H1 (cell line): ENCODE data around the gene PRDX3. TPM values are rescaled to one million over a fixed set of nuclear protein-coding genes. Genes with fewer than 3 reads are reported as not detected.
A peak's percentile ranks its signal among the peaks of the same experiment; 100 is the strongest.

ENCODE experiments used
- CTCF ChIA-PET: fragments of 300-600 bp; sonication (Branson Sonifier 250); formaldehyde crosslinking; loops from one replicate; lab custom pipeline; 2021; ENCODE audit not compliant: partially characterized antibody; lab: Charles Lee
- POLR2A ChIA-PET: fragments of 300-600 bp; sonication (Branson Sonifier 250); formaldehyde crosslinking; loops from one replicate; lab custom pipeline; 2021; ENCODE audit warnings: inconsistent platforms; ENCODE audit not compliant: partially characterized antibody; lab: Charles Lee
- DNase-seq, 2 experiments: peaks; one replicate each; pipeline versions ENCODE4 v3.0.0 to v3.0.0-alpha.2; 2010 to 2022; ENCODE audit warnings: low spot score in 2 of 2, low read depth in 1 of 2, mixed read lengths in 1 of 2
- FAIRE-seq: peaks from 2 replicates; lab custom pipeline; 2011; peaks lifted over from hg19 to GRCh38; lab: Jason Lieb, UNC
- H2AFZ ChIP-seq: 2 replicates; pipeline ENCODE4 v1.8.1; 2012; ENCODE audit warnings: low read length, inconsistent platforms
- H2AK5ac ChIP-seq: 2 replicates; pipeline ENCODE4 v1.6.1; 2013; ENCODE audit warnings: low read depth, low read length
- H2BK120ac ChIP-seq: replicated peaks from 2 replicates; pipeline ENCODE3; 2013; ENCODE audit warnings: low read depth, low read length, inconsistent platforms
- H2BK12ac ChIP-seq: 2 replicates; pipeline ENCODE4 v1.6.1; 2013; ENCODE audit warnings: low read depth, low read length
- H2BK15ac ChIP-seq: 2 replicates; pipeline ENCODE4 v1.6.1; 2013; ENCODE audit warnings: low read length
- H2BK20ac ChIP-seq: 2 replicates; pipeline ENCODE4 v1.6.1; 2013; ENCODE audit warnings: low read length
- H2BK5ac ChIP-seq: 2 replicates; pipeline ENCODE4 v1.6.1; 2013; ENCODE audit warnings: low read depth, low read length
- H3K14ac ChIP-seq: 2 replicates; pipeline ENCODE4 v1.6.1; 2013; ENCODE audit warnings: inconsistent platforms; ENCODE audit not compliant: insufficient read length
- H3K18ac ChIP-seq: 2 replicates; pipeline ENCODE4 v1.6.1; 2013; ENCODE audit warnings: low read length; ENCODE audit errors: extremely low read depth
- H3K23ac ChIP-seq: 2 replicates; pipeline ENCODE4 v1.6.1; 2013; ENCODE audit warnings: inconsistent platforms; ENCODE audit not compliant: insufficient read length
- H3K23me2 ChIP-seq: 2 replicates; pipeline ENCODE4 v1.6.1; 2013; ENCODE audit warnings: low read depth, low read length
- H3K27ac ChIP-seq: 2 replicates; pipeline ENCODE4 v1.6.1; 2011; ENCODE audit warnings: low read depth, low read length, inconsistent platforms
- H3K27me3 ChIP-seq, 4 experiments: replicated peaks in 1 of 4; 1 replicate in 1 of 4; 2 replicates in 3 of 4; pipeline versions ENCODE4 v1.6.1 to v1.8.1; 2011 to 2013; ENCODE audit warnings: low read length in 3 of 4, mild to moderate bottlenecking in 3 of 4, inconsistent platforms in 2 of 4, mixed read lengths in 2 of 4, moderate library complexity in 1 of 4; ENCODE audit not compliant: control insufficient read depth in 3 of 4, insufficient read depth in 3 of 4; ENCODE audit errors: extremely low read depth in 1 of 4
- H3K36me3 ChIP-seq, 4 experiments: 2 replicates each; pipeline versions ENCODE4 v1.6.1 to v1.8.1; 2011 to 2013; ENCODE audit warnings: mild to moderate bottlenecking in 4 of 4, low read length in 3 of 4, moderate library complexity in 2 of 4, control low read depth in 1 of 4, inconsistent platforms in 1 of 4; ENCODE audit not compliant: insufficient read depth in 4 of 4, control insufficient read depth in 2 of 4
- H3K4ac ChIP-seq: replicated peaks from 2 replicates; pipeline ENCODE3; 2013; ENCODE audit warnings: low read length, low read depth, mixed read lengths, inconsistent platforms; ENCODE audit not compliant: insufficient read length
- H3K4me1 ChIP-seq, 4 experiments: replicated peaks in 1 of 4; 1 replicate in 1 of 4; 2 replicates in 3 of 4; pipeline versions ENCODE4 v1.6.1 to v1.8.1; 2011 to 2013; ENCODE audit warnings: low read length in 3 of 4, inconsistent platforms in 2 of 4, mixed read lengths in 1 of 4; ENCODE audit not compliant: insufficient read depth in 4 of 4, control insufficient read depth in 3 of 4
- H3K4me2 ChIP-seq, 2 experiments: 2 replicates each; pipeline versions ENCODE4 v1.6.1 to v1.8.1; 2011 to 2013; ENCODE audit warnings: low read depth in 2 of 2, low read length in 2 of 2, control low read depth in 1 of 2, inconsistent platforms in 1 of 2, mild to moderate bottlenecking in 1 of 2; ENCODE audit not compliant: insufficient read depth in 1 of 2
- H3K4me3 ChIP-seq, 4 experiments: fragments of 200-600, 300-600 bp in 1 of 4; sonication (generic), shearing (Covaris generic), sonication (Bioruptor Twin) in 1 of 4; 2 replicates each; pipeline versions ENCODE4 v1.5.1 to v1.8.1; 2011 to 2016; ENCODE audit warnings: low read length in 4 of 4, low read depth in 3 of 4, control low read depth in 2 of 4, inconsistent platforms in 2 of 4, mild to moderate bottlenecking in 2 of 4, mixed read lengths in 1 of 4, moderate library complexity in 1 of 4; ENCODE audit not compliant: insufficient read depth in 2 of 4; ENCODE audit errors: extremely low read depth in 1 of 4
- H3K56ac ChIP-seq: replicated peaks from 2 replicates; pipeline ENCODE3; 2013; ENCODE audit warnings: low read depth, mild to moderate bottlenecking, mixed read lengths, low read length, inconsistent platforms; ENCODE audit not compliant: insufficient read length
- H3K79me1 ChIP-seq: 2 replicates; pipeline ENCODE4 v1.6.1; 2013; ENCODE audit warnings: low read depth, low read length, control low read depth
- H3K79me2 ChIP-seq, 2 experiments: 2 replicates each; pipeline versions ENCODE4 v1.6.1 to v1.8.1; 2012 to 2013; ENCODE audit warnings: low read length in 2 of 2, mild to moderate bottlenecking in 2 of 2, inconsistent platforms in 1 of 2; ENCODE audit not compliant: insufficient read depth in 2 of 2, control insufficient read depth in 1 of 2
- H3K9ac ChIP-seq, 4 experiments: replicated peaks in 1 of 4; 1 replicate in 1 of 4; 2 replicates in 3 of 4; pipeline versions ENCODE4 v1.6.1 to v1.8.1; 2011 to 2013; ENCODE audit warnings: low read depth in 3 of 4, low read length in 3 of 4, control low read depth in 2 of 4, mild to moderate bottlenecking in 2 of 4, moderate library complexity in 2 of 4, inconsistent platforms in 1 of 4; ENCODE audit errors: extremely low read depth in 1 of 4
- H3K9me3 ChIP-seq, 2 experiments: 2 replicates each; pipeline versions ENCODE4 v1.6.1 to v1.8.1; 2012 to 2013; ENCODE audit warnings: mild to moderate bottlenecking in 2 of 2, moderate library complexity in 2 of 2, control low read depth in 1 of 2, inconsistent platforms in 1 of 2, low read depth in 1 of 2, low read length in 1 of 2, mixed read lengths in 1 of 2; ENCODE audit not compliant: insufficient read depth in 2 of 2
- H4K20me1 ChIP-seq, 2 experiments: replicated peaks in 1 of 2; 2 replicates each; pipeline versions ENCODE3 to v1.8.1; 2011 to 2013; ENCODE audit warnings: inconsistent platforms in 2 of 2, low read length in 2 of 2, mild to moderate bottlenecking in 1 of 2; ENCODE audit not compliant: insufficient read depth in 2 of 2, control insufficient read depth in 1 of 2
- H4K5ac ChIP-seq: 2 replicates; pipeline ENCODE4 v1.6.1; 2013; ENCODE audit warnings: low read length, low read depth, mixed read lengths, inconsistent platforms; ENCODE audit not compliant: insufficient read length
- H4K8ac ChIP-seq: 2 replicates; pipeline ENCODE4 v1.8.0; 2013; ENCODE audit warnings: mild to moderate bottlenecking, moderate library complexity, low read length, inconsistent platforms; ENCODE audit not compliant: insufficient read depth; ENCODE audit errors: extremely low read depth
- H4K91ac ChIP-seq: replicated peaks from 2 replicates; pipeline ENCODE3; 2013; ENCODE audit warnings: low read length, mixed read lengths, inconsistent platforms; ENCODE audit not compliant: insufficient read length
- CBX5 ChIP-seq: fragments of 300-800, 300-1000 bp; sonication (generic); IDR thresholded peaks from 2 replicates; pipeline ENCODE4 v1.7.1; 2016; ENCODE audit warnings: antibody characterized with exemption, low read length, low read depth
- CBX8 ChIP-seq: fragments of 300-800, 300-1000 bp; sonication (generic); IDR thresholded peaks from 2 replicates; pipeline ENCODE4 v1.7.1; 2016; ENCODE audit warnings: low read depth, low read length, borderline replicate concordance
- EGR1 ChIP-seq: IDR thresholded peaks from 2 replicates; pipeline ENCODE4 v1.6.1; 2011; ENCODE audit warnings: low read depth, low read length, borderline replicate concordance
- RNF2 ChIP-seq: fragments of 200-900, 300-1000 bp; sonication (generic); IDR thresholded peaks from 2 replicates; pipeline ENCODE4 v1.7.1; 2016; ENCODE audit warnings: borderline replicate concordance, low read depth, mild to moderate bottlenecking, antibody characterized with exemption, low read length; ENCODE audit not compliant: poor library complexity, severe bottlenecking; ENCODE audit errors: missing control alignments
- SIN3A ChIP-seq, 2 experiments: IDR thresholded peaks in 1 of 2; conservative IDR thresholded peaks in 1 of 2; 2 replicates each; pipeline ENCODE4 v1.6.1; 2011 to 2012; ENCODE audit warnings: low read length in 2 of 2, improper control_type of control experiment in 1 of 2, low read depth in 1 of 2, mild to moderate bottlenecking in 1 of 2
- SRF ChIP-seq: IDR thresholded peaks from 2 replicates; pipeline ENCODE4 v1.6.1; 2011; ENCODE audit warnings: mild to moderate bottlenecking, low read depth, low read length, moderate library complexity
- WGBS, 2 experiments: shearing (Covaris generic) in 1 of 2; methylation state at CpG; one replicate each; pipeline versions ENCODE4 v1.1.6 to v1.1.7; 2013 to 2015; ENCODE audit warnings: low lambda C conversion rate in 2 of 2, mixed read lengths in 2 of 2, inconsistent platforms in 1 of 2, low coverage in 1 of 2, missing lambda C conversion rate in 1 of 2; ENCODE audit not compliant: insufficient replicate concordance in 2 of 2, insufficient coverage in 1 of 2, insufficient read length in 1 of 2; ENCODE audit errors: extremely low coverage in 1 of 2, missing lambda C conversion rate in 1 of 2; 5-methylcytosine and 5-hydroxymethylcytosine counted together
- polyA plus RNA-seq, 7 experiments: library from polyadenylated mRNA; depleted of rRNA in 3 of 7; stranded (reverse) in 5 of 7; unstranded in 2 of 7; fragments of >200 nt in 5 of 7; fragments of 200-250 nt in 2 of 7; gene quantifications; 1 replicate in 5 of 7; 2 replicates in 1 of 7; 4 replicates in 1 of 7; pipeline versions ENCODE4 v1.2.1 to v1.2.3, GENCODE V29; 2011 to 2013; ENCODE audit warnings: missing spikeins in 2 of 7, mixed read lengths in 2 of 7
- total RNA-seq: library from RNA; stranded (reverse); fragmentation: NEBNext Ultra II Directional; extraction: Animal tissue kit (Norgen Biotek cat#: 25700); gene quantifications from 2 replicates; pipeline ENCODE4 v1.2.1, GENCODE V29; 2021
- TF ChIP-seq, protein P1 (sequence below), 3 experiments: IDR thresholded peaks; 1 replicate in 2 of 3; 2 replicates in 1 of 3; pipeline versions ENCODE4 v1.5.1 to v1.6.1; 2011; ENCODE audit warnings: low read length in 3 of 3, mild to moderate bottlenecking in 3 of 3, inconsistent platforms in 2 of 3, low read depth in 1 of 3, moderate library complexity in 1 of 3; ENCODE audit not compliant: insufficient read depth in 1 of 3; ENCODE audit errors: control extremely low read depth in 1 of 3

Gene PRDX3
- total and polyA plus RNA-seq, 2 of the 8 experiments (the other 6 are each of a cell fraction or from before 2014, with no cell fraction given) = 201 to 208 TPM

DNA sequence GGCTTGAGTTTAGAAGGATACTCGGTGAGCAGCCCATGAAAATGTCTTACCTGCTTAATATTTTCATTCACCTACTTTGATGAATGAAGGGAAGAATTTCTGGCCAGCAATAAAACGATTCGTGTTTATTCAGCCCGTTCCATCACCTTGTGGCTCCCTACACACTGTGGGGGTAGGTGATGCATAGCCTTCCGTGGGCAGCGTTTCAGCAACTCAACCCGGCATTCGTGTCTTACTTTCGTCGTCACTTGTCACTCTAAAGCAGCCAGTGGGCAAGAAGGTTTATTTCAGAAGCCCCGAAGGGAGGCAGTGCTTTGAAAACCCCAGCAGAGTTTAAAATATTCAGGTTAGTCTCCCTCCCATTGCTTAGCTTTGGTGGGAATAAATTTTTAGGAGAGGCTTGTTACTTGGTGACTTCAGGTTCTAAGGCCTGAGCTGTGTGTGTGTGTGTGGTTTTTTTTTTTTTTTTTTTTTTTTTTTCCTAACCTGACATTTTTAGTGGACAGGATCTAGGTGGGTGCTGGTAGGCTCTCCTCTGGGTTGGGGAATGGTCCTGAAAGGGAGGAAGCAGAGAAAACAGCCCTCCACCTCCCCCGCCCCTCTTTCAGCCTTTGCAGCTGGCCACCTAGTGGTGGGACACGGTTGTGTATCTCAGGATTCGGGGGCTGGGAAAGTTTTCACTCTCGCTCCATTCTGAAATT, 30.6 kb upstream of the PRDX3 start:
- no peaks in the 10 kb centered on the region for H3K79me1 ChIP-seq
- H3K4me2 ChIP-seq = peak overlapping the region in 1 of 2 experiments; percentile 75; a peak in 2 of 4 replicates
- WGBS, 2 experiments = 44% methylated on average over 15 of the region's 15 CpGs; no CpG with 5 or more reads in 1 of the 2 experiments
- H3K23me2 ChIP-seq = peaks cover 7% of the 10 kb centered on the region
- peaks cover 0 to 5% of the 10 kb centered on the region in 2 experiments for H4K20me1 ChIP-seq
- no peak overlapping the region for H2BK12ac ChIP-seq
- H3K4me3 ChIP-seq = no peak overlapping the region; a peak in 1 of 8 replicates
- H2BK20ac ChIP-seq = no peak overlapping the region
- H3K27me3 ChIP-seq = peaks cover 5 to 17% (median 14%) of the 10 kb centered on the region in 4 experiments
- H3K56ac ChIP-seq = no peak overlapping the region
- peaks cover 3 to 8% (median 6%) of the 10 kb centered on the region in 4 experiments for H3K4me1 ChIP-seq
- no peaks in the 10 kb centered on the region for H3K79me2 ChIP-seq
- no peak overlapping the region for H2BK120ac ChIP-seq
- 0 out of 2 replicates have a peak overlapping the region, but pooled peaks have one; percentile 66 for H2BK15ac ChIP-seq
- H3K23ac ChIP-seq = no peak overlapping the region
- H2BK5ac ChIP-seq = no peak overlapping the region
- no peak overlapping the region for H3K18ac ChIP-seq
- FAIRE-seq = no peak
- no peak overlapping the region for H4K5ac ChIP-seq
- H3K4ac ChIP-seq = no peak overlapping the region
- no peak overlapping the region for H2AK5ac ChIP-seq
- ChIA-PET POLR2A (interaction anchor here (0.7 to 1.1 kb wide), 2 partner anchors 44 to 76 kb away, joined by 3 read pairs; no protein-coding TSS in a partner anchor), CTCF (interaction anchor here (0.6 to 4.5 kb wide), 43 partner anchors 9 to 310 kb away, joined by 3 to 25 read pairs (median 4); no protein-coding TSS in a partner anchor)
- no peak overlapping the region for H4K8ac ChIP-seq
- DNase-seq = peak in 1 of 2 experiments; percentile 74
- no peaks in the 10 kb centered on the region for H3K36me3 ChIP-seq
- no peaks in the 10 kb centered on the region for H3K9me3 ChIP-seq
- H2AFZ ChIP-seq = no peak overlapping the region
- no peak overlapping the region for H3K27ac ChIP-seq
- H3K14ac ChIP-seq = no peak overlapping the region
- no peak overlapping the region for H3K9ac ChIP-seq
- H4K91ac ChIP-seq = no peak overlapping the region
- TF ChIP-seq CBX5 (no peak), CBX8 (no peak), EGR1 (0 out of 2 replicates have a peak, but pooled peaks have one; percentile 10), RNF2 (peak; percentile 63), SRF (no peak), SIN3A (conservative IDR thresholded peaks at IDR 0.05 in 1 of 2, IDR thresholded peaks at IDR 0.05 in 1 of 2; ENCODE audit: low read depth in 1 of 2, low read length in 2 of 2) (0 out of 4 replicates have a peak, but pooled peaks of 1 of the 2 experiments have one; percentile 49)
- TF ChIP-seq, protein P1, sequence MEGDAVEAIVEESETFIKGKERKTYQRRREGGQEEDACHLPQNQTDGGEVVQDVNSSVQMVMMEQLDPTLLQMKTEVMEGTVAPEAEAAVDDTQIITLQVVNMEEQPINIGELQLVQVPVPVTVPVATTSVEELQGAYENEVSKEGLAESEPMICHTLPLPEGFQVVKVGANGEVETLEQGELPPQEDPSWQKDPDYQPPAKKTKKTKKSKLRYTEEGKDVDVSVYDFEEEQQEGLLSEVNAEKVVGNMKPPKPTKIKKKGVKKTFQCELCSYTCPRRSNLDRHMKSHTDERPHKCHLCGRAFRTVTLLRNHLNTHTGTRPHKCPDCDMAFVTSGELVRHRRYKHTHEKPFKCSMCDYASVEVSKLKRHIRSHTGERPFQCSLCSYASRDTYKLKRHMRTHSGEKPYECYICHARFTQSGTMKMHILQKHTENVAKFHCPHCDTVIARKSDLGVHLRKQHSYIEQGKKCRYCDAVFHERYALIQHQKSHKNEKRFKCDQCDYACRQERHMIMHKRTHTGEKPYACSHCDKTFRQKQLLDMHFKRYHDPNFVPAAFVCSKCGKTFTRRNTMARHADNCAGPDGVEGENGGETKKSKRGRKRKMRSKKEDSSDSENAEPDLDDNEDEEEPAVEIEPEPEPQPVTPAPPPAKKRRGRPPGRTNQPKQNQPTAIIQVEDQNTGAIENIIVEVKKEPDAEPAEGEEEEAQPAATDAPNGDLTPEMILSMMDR (IDR thresholded peaks at IDR 0.05; ENCODE audit: control extremely low read depth in 1 of 3, insufficient read depth in 1 of 3, low read depth in 1 of 3, low read length in 3 of 3) = peak; percentile 78 to 89 (median 84)
